Gastrocnemius medialis (tissue), 4 donors: Measurements from ENCODE around the gene TGFBR2.

Experiments used
- POLR2A ChIP-seq, 2 donors: fragments of 450-650 bp; IDR thresholded peaks; one replicate each; pipeline ENCODE4 v1.6.1; 2017; ENCODE audit warnings: antibody characterized with exemption in 2 of 2, mild to moderate bottlenecking in 2 of 2, moderate library complexity in 2 of 2
- TF ChIP-seq, protein P1 (sequence below), 5 experiments: fragments of 450-650 bp in 3 of 5; fragments of 200-600 bp in 2 of 5; sonication (generic) in 2 of 5; IDR thresholded peaks in 4 of 5; conservative IDR thresholded peaks in 1 of 5; 1 replicate in 4 of 5; 2 replicates in 1 of 5; pipeline ENCODE4 v1.5.1; 2016 to 2019; ENCODE audit warnings: antibody characterized with exemption in 5 of 5, mild to moderate bottlenecking in 3 of 5, moderate library complexity in 3 of 5

GRCh38 chr3:30659270-30660130, 53.1 kb downstream of the TGFBR2 start:
- TF ChIP-seq, protein P1, sequence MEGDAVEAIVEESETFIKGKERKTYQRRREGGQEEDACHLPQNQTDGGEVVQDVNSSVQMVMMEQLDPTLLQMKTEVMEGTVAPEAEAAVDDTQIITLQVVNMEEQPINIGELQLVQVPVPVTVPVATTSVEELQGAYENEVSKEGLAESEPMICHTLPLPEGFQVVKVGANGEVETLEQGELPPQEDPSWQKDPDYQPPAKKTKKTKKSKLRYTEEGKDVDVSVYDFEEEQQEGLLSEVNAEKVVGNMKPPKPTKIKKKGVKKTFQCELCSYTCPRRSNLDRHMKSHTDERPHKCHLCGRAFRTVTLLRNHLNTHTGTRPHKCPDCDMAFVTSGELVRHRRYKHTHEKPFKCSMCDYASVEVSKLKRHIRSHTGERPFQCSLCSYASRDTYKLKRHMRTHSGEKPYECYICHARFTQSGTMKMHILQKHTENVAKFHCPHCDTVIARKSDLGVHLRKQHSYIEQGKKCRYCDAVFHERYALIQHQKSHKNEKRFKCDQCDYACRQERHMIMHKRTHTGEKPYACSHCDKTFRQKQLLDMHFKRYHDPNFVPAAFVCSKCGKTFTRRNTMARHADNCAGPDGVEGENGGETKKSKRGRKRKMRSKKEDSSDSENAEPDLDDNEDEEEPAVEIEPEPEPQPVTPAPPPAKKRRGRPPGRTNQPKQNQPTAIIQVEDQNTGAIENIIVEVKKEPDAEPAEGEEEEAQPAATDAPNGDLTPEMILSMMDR (IDR thresholded peaks at IDR 0.05 in 4 of 5, conservative IDR thresholded peaks at IDR 0.05 in 1 of 5) = no peak
- TF ChIP-seq POLR2A (IDR thresholded peaks at IDR 0.05) = no peak
